HCT116 (cell line): ENCODE measurements around the gene CNTNAP5. TPM values are rescaled to one million over a fixed set of nuclear protein-coding genes. Genes with fewer than 3 reads are reported as not detected.

ENCODE experiments used
- ATAC-seq: fragments of 200-7000 bp; cut with Tn5 transposase; 2 replicates; pipeline ENCODE4 v1.9.1; 2020; ENCODE audit warnings: mild to moderate bottlenecking, moderate library complexity
- BruUV-seq: library from RNA; stranded (reverse); fragments of 400-500 nt; replicated peaks from 2 replicates; lab custom pipeline; 2021; lab: Mats Ljungman, UMichigan
- CTCF ChIA-PET: fragments of 300-600 bp; sonication (Branson Sonifier 250); formaldehyde crosslinking; loops from one replicate; lab custom pipeline; 2021; ENCODE audit warnings: antibody characterized with exemption; lab: Charles Lee
- POLR2A ChIA-PET: fragments of 300-600, 350-600 bp; sonication (Branson Sonifier 250); formaldehyde crosslinking; loops from one replicate; lab custom pipeline; 2021; ENCODE audit warnings: antibody characterized with exemption; lab: Charles Lee
- RAD21 ChIA-PET, 2 experiments: fragments of 300-600 bp; sonication (Branson Sonifier 250); formaldehyde crosslinking; loops; one replicate each; lab custom pipeline; 2023; ENCODE audit warnings: low total read pairs in 2 of 2; ENCODE audit not compliant: uncharacterized antibody in 2 of 2, unreplicated experiment in 2 of 2, low non-redundant PET in 1 of 2; lab: Charles Lee
- DNase-seq: peaks from one replicate; pipeline ENCODE4 v3.0.0-alpha.2; 2010; ENCODE audit warnings: low read depth, low spot score
- H2AFZ ChIP-seq: fragments of 200-600 bp; shearing (Covaris generic), sonication (generic); 2 replicates; pipeline ENCODE4 v1.6.1; 2017; ENCODE audit warnings: low read depth, mixed run types, mixed read lengths, antibody characterized with exemption, low read length; ENCODE audit not compliant: poor library complexity, severe bottlenecking
- H3K27ac ChIP-seq: 2 replicates; pipeline ENCODE4 v1.5.1; 2012; ENCODE audit warnings: low read depth, low read length
- H3K27me3 ChIP-seq: fragments of 200-600 bp; sonication (generic); 2 replicates; pipeline ENCODE4 v1.6.1; 2016; ENCODE audit warnings: mixed run types, low read length, mixed read lengths; ENCODE audit not compliant: insufficient read depth
- H3K36me3 ChIP-seq, 2 experiments: fragments of 200-500 bp in 1 of 2; fragments of 200-600 bp in 1 of 2; sonication (Bioruptor generic) in 1 of 2; sonication (generic) in 1 of 2; 2 replicates each; pipeline versions ENCODE4 v1.5.1 to v1.6.1; 2014 to 2016; ENCODE audit warnings: low read length in 2 of 2, inconsistent platforms in 1 of 2, mixed read lengths in 1 of 2, mixed run types in 1 of 2; ENCODE audit not compliant: insufficient read depth in 2 of 2, control insufficient read depth in 1 of 2
- H3K4me1 ChIP-seq, 2 experiments: fragments of 200-600 bp in 1 of 2; sonication (generic) in 1 of 2; 2 replicates each; pipeline versions ENCODE4 v1.5.1 to v1.6.1; 2012 to 2017; ENCODE audit warnings: low read length in 2 of 2, inconsistent platforms in 1 of 2, mild to moderate bottlenecking in 1 of 2, mixed read lengths in 1 of 2, mixed run types in 1 of 2, moderate library complexity in 1 of 2; ENCODE audit not compliant: insufficient read depth in 2 of 2, control insufficient read depth in 1 of 2
- H3K4me2 ChIP-seq: fragments of 200-600 bp; sonication (generic); 2 replicates; pipeline ENCODE4 v1.6.1; 2017; ENCODE audit warnings: mixed run types, low read length, mixed read lengths
- H3K4me3 ChIP-seq, 2 experiments: fragments of 200-600 bp in 1 of 2; sonication (generic) in 1 of 2; replicated peaks in 1 of 2; 2 replicates each; pipeline ENCODE4 v1.5.1; 2011 to 2016; ENCODE audit warnings: low read length in 2 of 2, control low read depth in 1 of 2, low read depth in 1 of 2, mild to moderate bottlenecking in 1 of 2, mixed read lengths in 1 of 2, mixed run types in 1 of 2
- H3K79me2 ChIP-seq: fragments of 200-600 bp; sonication (generic); 2 replicates; pipeline ENCODE4 v1.6.1; 2017; ENCODE audit warnings: mild to moderate bottlenecking, mixed run types, low read length, moderate library complexity, mixed read lengths; ENCODE audit not compliant: insufficient read depth
- H3K9ac ChIP-seq: fragments of 200-600 bp; sonication (generic); 2 replicates; pipeline ENCODE4 v1.6.1; 2016; ENCODE audit warnings: low read length, mixed read lengths
- H3K9me2 ChIP-seq: fragments of 200-600 bp; sonication (generic), shearing (Covaris generic); 2 replicates; pipeline ENCODE4 v1.6.1; 2017; ENCODE audit warnings: mixed run types, mild to moderate bottlenecking, moderate library complexity; ENCODE audit not compliant: insufficient read depth
- H3K9me3 ChIP-seq, 2 experiments: fragments of 200-500 bp in 1 of 2; fragments of 200-600 bp in 1 of 2; sonication (Bioruptor generic) in 1 of 2; sonication (generic) in 1 of 2; 2 replicates each; pipeline ENCODE4 v1.6.1; 2014 to 2017; ENCODE audit warnings: low read length in 2 of 2, mixed read lengths in 2 of 2, inconsistent platforms in 1 of 2, low read depth in 1 of 2, mild to moderate bottlenecking in 1 of 2, mixed run types in 1 of 2, moderate library complexity in 1 of 2; ENCODE audit not compliant: control insufficient read depth in 1 of 2, insufficient read depth in 1 of 2
- H4K20me1 ChIP-seq: fragments of 200-600 bp; sonication (generic), shearing (Covaris generic); 2 replicates; pipeline ENCODE4 v1.6.1; 2017; ENCODE audit warnings: mixed run types, mild to moderate bottlenecking, moderate library complexity; ENCODE audit not compliant: insufficient read depth
- CBX3 ChIP-seq: IDR thresholded peaks from 2 replicates; pipeline ENCODE4 v1.6.1; 2012; ENCODE audit warnings: low read depth
- EGR1 ChIP-seq: IDR thresholded peaks from 2 replicates; pipeline ENCODE4 v1.6.1; 2012; ENCODE audit warnings: low read depth
- POLR2AphosphoS5 ChIP-seq: IDR thresholded peaks from 2 replicates; pipeline ENCODE4 v1.6.1; 2011; ENCODE audit warnings: mild to moderate bottlenecking, low read depth, low read length, moderate library complexity
- SIN3A ChIP-seq: IDR thresholded peaks from 2 replicates; pipeline ENCODE4 v1.6.1; 2012; ENCODE audit warnings: low read depth
- intact Hi-C: fragments of 100-400 bp; cut with micrococcal nuclease; formaldehyde crosslinking; loops from 2 replicates; pipeline ENCODE4 v1.10.0; 2022
- total RNA-seq: library from RNA; stranded (reverse); gene quantifications from one replicate; pipeline ENCODE4 v1.2.1, GENCODE V29; 2021; ENCODE audit not compliant: unreplicated experiment
- TF ChIP-seq, protein P1 (sequence below): IDR thresholded peaks from 2 replicates; pipeline ENCODE4 v1.6.1; 2012

CNTNAP5 gene
- total RNA-seq, 1 experiment from 2014 or later, result not detected

DNA sequence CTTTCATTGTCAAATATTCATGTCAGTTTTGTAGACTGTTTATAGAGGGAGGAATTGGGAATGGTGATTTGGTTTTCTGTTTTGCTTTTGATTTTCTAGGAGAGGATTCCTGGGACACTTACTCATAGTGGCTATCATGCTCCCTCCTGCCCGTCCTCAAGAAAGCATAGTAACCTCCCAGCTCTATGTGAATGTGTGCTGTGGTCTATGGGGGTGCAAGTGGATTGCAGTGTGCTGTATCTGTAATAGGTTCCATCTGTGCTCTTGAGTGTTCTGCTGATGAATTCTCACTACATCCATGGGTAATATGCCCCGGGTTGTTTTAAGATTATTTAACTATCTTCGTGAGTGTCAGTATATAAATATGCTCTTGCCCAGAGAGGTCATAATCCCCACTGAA lies 811.3 kb downstream of the CNTNAP5 start:
- no peaks in the 10 kb centered on the region for H3K4me1 ChIP-seq
- no peaks in the 10 kb centered on the region for H3K27me3 ChIP-seq
- no peak for DNase-seq
- H3K79me2 ChIP-seq, result no peaks in the 10 kb centered on the region
- H2AFZ ChIP-seq, result no peak overlapping the region
- H3K9ac ChIP-seq, result no peak overlapping the region
- no TSS peak for BruUV-seq
- H3K4me2 ChIP-seq, result no peak overlapping the region
- H3K4me3 ChIP-seq, result no peak overlapping the region
- intact Hi-C loops, result no loop called here
- H4K20me1 ChIP-seq, result no peaks in the 10 kb centered on the region
- ChIA-PET CTCF (no interaction called here), RAD21 (no interaction called here), POLR2A (no interaction called here)
- peaks cover 5 to 30% of the 10 kb centered on the region in 2 experiments; a peak in 2 of 4 replicates for H3K9me3 ChIP-seq
- no peaks in the 10 kb centered on the region for H3K36me3 ChIP-seq
- TF ChIP-seq EGR1 (no peak), POLR2AphosphoS5 (no peak), CBX3 (no peak)
- TF ChIP-seq, protein P1, sequence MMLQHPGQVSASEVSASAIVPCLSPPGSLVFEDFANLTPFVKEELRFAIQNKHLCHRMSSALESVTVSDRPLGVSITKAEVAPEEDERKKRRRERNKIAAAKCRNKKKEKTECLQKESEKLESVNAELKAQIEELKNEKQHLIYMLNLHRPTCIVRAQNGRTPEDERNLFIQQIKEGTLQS, result no peak
- no peak overlapping the region for H3K27ac ChIP-seq
- no peak for ATAC-seq
- H3K9me2 ChIP-seq, result no peaks in the 10 kb centered on the region

DNA sequence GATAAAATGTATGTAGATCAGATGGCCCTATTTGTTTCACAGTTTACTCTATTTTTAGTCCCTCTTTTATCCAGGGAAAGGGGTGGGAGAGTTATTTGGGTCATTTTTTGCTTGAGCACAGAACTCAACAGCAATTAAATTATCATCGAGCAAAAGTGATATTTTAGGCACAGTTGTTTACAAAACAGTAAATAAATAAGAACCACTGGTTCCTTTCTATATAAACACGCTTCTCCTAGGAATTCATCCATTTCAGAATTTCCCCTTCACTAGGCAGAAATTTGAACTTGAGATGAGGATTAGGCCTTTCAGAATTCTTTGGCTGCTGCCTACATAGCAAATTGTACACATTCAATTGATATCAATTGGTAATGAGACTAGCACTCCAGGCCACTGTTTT lies 812.4 kb downstream of the CNTNAP5 start:
- no TSS peak for BruUV-seq
- no peak overlapping the region for H3K4me3 ChIP-seq
- no peak for TF ChIP-seq SIN3A
- ATAC-seq (no peak), DNase-seq (no peak)
- ChIA-PET POLR2A (no interaction called here), RAD21 (no interaction called here), CTCF (no interaction called here)
- H2AFZ ChIP-seq, result no peak overlapping the region
- H3K4me1 ChIP-seq, result no peaks in the 10 kb centered on the region
- no peak overlapping the region for H3K9ac ChIP-seq
- no peaks in the 10 kb centered on the region for H3K9me2 ChIP-seq
- H3K36me3 ChIP-seq, result no peaks in the 10 kb centered on the region
- H3K27me3 ChIP-seq, result no peaks in the 10 kb centered on the region
- intact Hi-C loops, result no loop called here
- no peak overlapping the region for H3K27ac ChIP-seq
- H4K20me1 ChIP-seq, result no peaks in the 10 kb centered on the region
- H3K9me3 ChIP-seq, result peaks cover 5 to 32% of the 10 kb centered on the region in 2 experiments; a peak in 2 of 4 replicates
- no peaks in the 10 kb centered on the region for H3K79me2 ChIP-seq
- H3K4me2 ChIP-seq, result no peak overlapping the region
